HL-60 (cell line): ENCODE measurements around the gene ITGA2B.
"Not testable (repeated sequence)": the region's sequence is repeated elsewhere in the genome, so short reads cannot be mapped to it uniquely, and the experiment has no call there.

Experiments
- DNase-seq, 2 experiments: peaks; one replicate each; pipeline ENCODE4 v3.0.0-alpha.2; 2010 to 2020; ENCODE audit warnings: low read depth in 1 of 2, low spot score in 1 of 2
- H3K27ac ChIP-seq: fragments of 250-450 bp; sonication (Bioruptor Pico); replicated peaks from 2 replicates; pipeline ENCODE4 v1.5.1; 2020; ENCODE audit warnings: mild to moderate bottlenecking, moderate library complexity
- H3K27me3 ChIP-seq: fragments of 250-450 bp; sonication (Bioruptor Pico); 2 replicates; pipeline ENCODE4 v1.5.1; 2021; ENCODE audit warnings: mild to moderate bottlenecking, moderate library complexity; ENCODE audit not compliant: insufficient read depth, poor library complexity, severe bottlenecking
- H3K4me3 ChIP-seq: replicated peaks from 2 replicates; pipeline ENCODE4 v1.5.1; 2011; ENCODE audit warnings: mild to moderate bottlenecking, control low read depth, low read length; ENCODE audit not compliant: insufficient read depth
- CTCF ChIP-seq: IDR thresholded peaks from one replicate; pipeline ENCODE4 v1.5.1; 2011; ENCODE audit warnings: low read length, control low read depth, inconsistent platforms; ENCODE audit not compliant: insufficient read depth
- GABPA ChIP-seq: IDR thresholded peaks from 2 replicates; pipeline ENCODE4 v1.6.1; 2012; ENCODE audit warnings: low read depth
- POLR2AphosphoS5 ChIP-seq: IDR thresholded peaks from 2 replicates; pipeline ENCODE4 v1.6.1; 2012; ENCODE audit warnings: low read depth
- REST ChIP-seq: IDR thresholded peaks from 2 replicates; pipeline ENCODE4 v1.6.1; 2012; ENCODE audit warnings: low read depth; ENCODE audit not compliant: insufficient replicate concordance
- SPI1 ChIP-seq: IDR thresholded peaks from 2 replicates; pipeline ENCODE4 v1.6.1; 2012; ENCODE audit warnings: low read depth, mild to moderate bottlenecking, borderline replicate concordance

ITGA2B gene

GRCh38 chr17:44333371-44333770 is 56.1 kb downstream of the ITGA2B start:
- Histone ChIP-seq H3K4me3 (no peak overlapping the region), H3K27me3 (no peaks in the 10 kb centered on the region), H3K27ac (peak overlapping the region; percentile 67)
- DNase-seq = peak in 1 of 2 experiments; percentile 83
- TF ChIP-seq POLR2AphosphoS5 (no peak), GABPA (no peak), SPI1 (peak; percentile 64), CTCF (no peak)

GRCh38 chr17:44331249-44331760 is 58.1 kb downstream of the ITGA2B start:
- TF ChIP-seq GABPA (no peak), SPI1 (no peak), CTCF (peak; percentile 69)
- Histone ChIP-seq H3K27me3 (no peaks in the 10 kb centered on the region), H3K27ac (peak overlapping the region; percentile 45), H3K4me3 (no peak overlapping the region)
- DNase-seq = peak in 1 of 2 experiments; percentile 86

GRCh38 chr17:44330263-44330662 is 59.2 kb downstream of the ITGA2B start:
- H3K27ac ChIP-seq, DNase-seq, H3K4me3 ChIP-seq, H3K27me3 ChIP-seq: not testable (repeated sequence)

GRCh38 chr17:44329516-44329915 is 59.9 kb downstream of the ITGA2B start:
- DNase-seq, H3K27ac ChIP-seq, H3K27me3 ChIP-seq, H3K4me3 ChIP-seq: not testable (repeated sequence)

- TF ChIP-seq REST (no peak), GABPA (no peak)
- DNase-seq = no peak
- Histone ChIP-seq H3K27ac (no peak overlapping the region), H3K4me3 (no peak overlapping the region), H3K27me3 (no peaks in the 10 kb centered on the region)
These were observed 61.6 kb downstream of the ITGA2B start for GRCh38 chr17:44327715-44328449.

- no peak overlapping the region for H3K4me3 ChIP-seq
- no peak for TF ChIP-seq SPI1
- H3K27me3 ChIP-seq = no peaks in the 10 kb centered on the region
- no peak overlapping the region for H3K27ac ChIP-seq
- DNase-seq = peak; percentile 91 to 98
These were observed 62.5 kb downstream of the ITGA2B start for GRCh38 chr17:44326861-44327444.
